Measurements from ENCODE around the gene HOMER2.

HOMER2 gene

DNA sequence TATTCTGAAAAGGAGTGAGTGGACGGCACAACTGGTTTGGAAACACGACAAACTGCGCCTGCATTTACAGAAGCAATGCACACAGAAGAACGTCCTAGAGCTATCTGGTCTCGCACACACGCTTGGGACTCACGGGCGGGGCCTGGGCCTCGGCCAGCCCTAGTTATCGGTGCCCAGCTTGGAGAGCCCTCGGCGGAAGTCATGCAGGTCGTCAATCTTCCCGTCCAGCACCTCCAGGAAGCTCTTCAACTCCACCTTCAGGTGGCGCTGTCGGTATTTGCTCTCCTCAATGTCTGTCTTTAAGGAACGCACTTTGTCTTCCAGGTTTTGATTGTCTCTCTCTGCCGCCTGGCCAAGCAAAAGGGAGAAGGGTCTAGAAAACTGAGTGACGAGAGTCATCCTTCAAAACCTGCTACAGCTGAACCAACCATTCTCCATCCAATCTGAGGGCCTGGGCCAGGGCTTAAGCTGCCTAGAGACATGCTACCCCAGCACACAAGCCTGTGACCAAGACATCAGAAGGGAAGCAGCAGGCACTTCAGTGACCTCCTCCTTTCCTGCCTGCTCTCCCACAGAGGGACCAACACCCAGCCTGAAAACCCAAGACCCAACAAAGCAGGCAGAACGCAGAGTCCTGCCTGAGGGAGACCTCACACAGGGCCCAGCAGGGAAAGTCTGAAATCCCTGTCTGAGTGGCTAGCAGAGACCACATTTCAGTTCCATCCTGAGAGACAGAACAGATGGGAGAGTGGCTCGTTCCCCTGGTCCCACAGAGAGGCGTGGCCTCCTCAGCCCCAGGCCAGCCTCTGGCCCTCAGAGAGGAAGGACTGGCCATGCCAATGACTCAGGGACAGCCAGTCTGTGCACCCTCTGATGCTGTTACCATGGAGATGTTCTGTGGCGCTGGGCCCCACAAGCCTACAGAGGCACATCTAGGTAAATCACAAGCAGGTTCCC is 102.7 kb downstream of the HOMER2 start (continued):
- TF ChIP-seq, protein P1, sequence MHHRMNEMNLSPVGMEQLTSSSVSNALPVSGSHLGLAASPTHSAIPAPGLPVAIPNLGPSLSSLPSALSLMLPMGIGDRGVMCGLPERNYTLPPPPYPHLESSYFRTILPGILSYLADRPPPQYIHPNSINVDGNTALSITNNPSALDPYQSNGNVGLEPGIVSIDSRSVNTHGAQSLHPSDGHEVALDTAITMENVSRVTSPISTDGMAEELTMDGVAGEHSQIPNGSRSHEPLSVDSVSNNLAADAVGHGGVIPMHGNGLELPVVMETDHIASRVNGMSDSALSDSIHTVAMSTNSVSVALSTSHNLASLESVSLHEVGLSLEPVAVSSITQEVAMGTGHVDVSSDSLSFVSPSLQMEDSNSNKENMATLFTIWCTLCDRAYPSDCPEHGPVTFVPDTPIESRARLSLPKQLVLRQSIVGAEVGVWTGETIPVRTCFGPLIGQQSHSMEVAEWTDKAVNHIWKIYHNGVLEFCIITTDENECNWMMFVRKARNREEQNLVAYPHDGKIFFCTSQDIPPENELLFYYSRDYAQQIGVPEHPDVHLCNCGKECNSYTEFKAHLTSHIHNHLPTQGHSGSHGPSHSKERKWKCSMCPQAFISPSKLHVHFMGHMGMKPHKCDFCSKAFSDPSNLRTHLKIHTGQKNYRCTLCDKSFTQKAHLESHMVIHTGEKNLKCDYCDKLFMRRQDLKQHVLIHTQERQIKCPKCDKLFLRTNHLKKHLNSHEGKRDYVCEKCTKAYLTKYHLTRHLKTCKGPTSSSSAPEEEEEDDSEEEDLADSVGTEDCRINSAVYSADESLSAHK (tag by site-specific recombination; IDR thresholded peaks at IDR 0.05) = no peak
- peak; percentile 47; the same call in 1 of the 2 replicates for TF ChIP-seq SP7 (tag by site-specific recombination; IDR thresholded peaks at IDR 0.05)
- no peak for TF ChIP-seq ZFP41 (tag by site-specific recombination; IDR thresholded peaks at IDR 0.05; ENCODE audit: borderline replicate concordance)
- TF ChIP-seq ZNF324 (tag by site-specific recombination; IDR thresholded peaks at IDR 0.05) = peak; percentile 50; the same call in 1 of the 2 replicates
- no peak for TF ChIP-seq ZNF624 (tag by site-specific recombination; IDR thresholded peaks at IDR 0.05)
- no peak for TF ChIP-seq ZNF777 (tag by site-specific recombination; IDR thresholded peaks at IDR 0.05; ENCODE audit: borderline replicate concordance)
- TF ChIP-seq ZNF2 (tag by site-specific recombination; IDR thresholded peaks at IDR 0.05) = peak; percentile 85
- TF ChIP-seq TRIM28 (IDR thresholded peaks at IDR 0.05; ENCODE audit: borderline replicate concordance, low read length) = no peak
- TF ChIP-seq ZFP3 (tag by site-specific recombination; IDR thresholded peaks at IDR 0.05; ENCODE audit: low read depth) = no peak
- no peak for TF ChIP-seq KLF1 (tag by site-specific recombination; IDR thresholded peaks at IDR 0.05)
- no peak for TF ChIP-seq ZNF843 (tag by site-specific recombination; IDR thresholded peaks at IDR 0.05)
- TF ChIP-seq REST (tag by site-specific recombination; IDR thresholded peaks at IDR 0.05) = no peak
- TF ChIP-seq ZNF341 (tag by site-specific recombination; IDR thresholded peaks at IDR 0.05; ENCODE audit: low read depth) = no peak
- no peak for TF ChIP-seq ZNF366 (tag by site-specific recombination; conservative IDR thresholded peaks at IDR 0.05)
- TF ChIP-seq KLF17 (tag by site-specific recombination; IDR thresholded peaks at IDR 0.05) = 0 out of 2 replicates have a peak, but pooled peaks have one; percentile 51
- no peak for TF ChIP-seq PBX3 (CRISPR knock-in tag; IDR thresholded peaks at IDR 0.05)
- no peak for TF ChIP-seq OVOL3 (tag by site-specific recombination; IDR thresholded peaks at IDR 0.05)
- TF ChIP-seq ZNF175 (tag by site-specific recombination; IDR thresholded peaks at IDR 0.05) = no peak
- TF ChIP-seq, protein P2, sequence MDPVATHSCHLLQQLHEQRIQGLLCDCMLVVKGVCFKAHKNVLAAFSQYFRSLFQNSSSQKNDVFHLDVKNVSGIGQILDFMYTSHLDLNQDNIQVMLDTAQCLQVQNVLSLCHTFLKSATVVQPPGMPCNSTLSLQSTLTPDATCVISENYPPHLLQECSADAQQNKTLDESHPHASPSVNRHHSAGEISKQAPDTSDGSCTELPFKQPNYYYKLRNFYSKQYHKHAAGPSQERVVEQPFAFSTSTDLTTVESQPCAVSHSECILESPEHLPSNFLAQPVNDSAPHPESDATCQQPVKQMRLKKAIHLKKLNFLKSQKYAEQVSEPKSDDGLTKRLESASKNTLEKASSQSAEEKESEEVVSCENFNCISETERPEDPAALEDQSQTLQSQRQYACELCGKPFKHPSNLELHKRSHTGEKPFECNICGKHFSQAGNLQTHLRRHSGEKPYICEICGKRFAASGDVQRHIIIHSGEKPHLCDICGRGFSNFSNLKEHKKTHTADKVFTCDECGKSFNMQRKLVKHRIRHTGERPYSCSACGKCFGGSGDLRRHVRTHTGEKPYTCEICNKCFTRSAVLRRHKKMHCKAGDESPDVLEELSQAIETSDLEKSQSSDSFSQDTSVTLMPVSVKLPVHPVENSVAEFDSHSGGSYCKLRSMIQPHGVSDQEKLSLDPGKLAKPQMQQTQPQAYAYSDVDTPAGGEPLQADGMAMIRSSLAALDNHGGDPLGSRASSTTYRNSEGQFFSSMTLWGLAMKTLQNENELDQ (tag by site-specific recombination; IDR thresholded peaks at IDR 0.05; ENCODE audit: low read depth) = 0 out of 2 replicates have a peak, but pooled peaks have one; percentile 49
- TF ChIP-seq, protein P3, sequence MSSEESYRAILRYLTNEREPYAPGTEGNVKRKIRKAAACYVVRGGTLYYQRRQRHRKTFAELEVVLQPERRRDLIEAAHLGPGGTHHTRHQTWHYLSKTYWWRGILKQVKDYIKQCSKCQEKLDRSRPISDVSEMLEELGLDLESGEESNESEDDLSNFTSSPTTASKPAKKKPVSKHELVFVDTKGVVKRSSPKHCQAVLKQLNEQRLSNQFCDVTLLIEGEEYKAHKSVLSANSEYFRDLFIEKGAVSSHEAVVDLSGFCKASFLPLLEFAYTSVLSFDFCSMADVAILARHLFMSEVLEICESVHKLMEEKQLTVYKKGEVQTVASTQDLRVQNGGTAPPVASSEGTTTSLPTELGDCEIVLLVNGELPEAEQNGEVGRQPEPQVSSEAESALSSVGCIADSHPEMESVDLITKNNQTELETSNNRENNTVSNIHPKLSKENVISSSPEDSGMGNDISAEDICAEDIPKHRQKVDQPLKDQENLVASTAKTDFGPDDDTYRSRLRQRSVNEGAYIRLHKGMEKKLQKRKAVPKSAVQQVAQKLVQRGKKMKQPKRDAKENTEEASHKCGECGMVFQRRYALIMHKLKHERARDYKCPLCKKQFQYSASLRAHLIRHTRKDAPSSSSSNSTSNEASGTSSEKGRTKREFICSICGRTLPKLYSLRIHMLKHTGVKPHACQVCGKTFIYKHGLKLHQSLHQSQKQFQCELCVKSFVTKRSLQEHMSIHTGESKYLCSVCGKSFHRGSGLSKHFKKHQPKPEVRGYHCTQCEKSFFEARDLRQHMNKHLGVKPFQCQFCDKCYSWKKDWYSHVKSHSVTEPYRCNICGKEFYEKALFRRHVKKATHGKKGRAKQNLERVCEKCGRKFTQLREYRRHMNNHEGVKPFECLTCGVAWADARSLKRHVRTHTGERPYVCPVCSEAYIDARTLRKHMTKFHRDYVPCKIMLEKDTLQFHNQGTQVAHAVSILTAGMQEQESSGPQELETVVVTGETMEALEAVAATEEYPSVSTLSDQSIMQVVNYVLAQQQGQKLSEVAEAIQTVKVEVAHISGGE (tag by site-specific recombination; conservative IDR thresholded peaks at IDR 0.05; ENCODE audit: low read depth) = peak; percentile 65
- TF ChIP-seq, protein P4, sequence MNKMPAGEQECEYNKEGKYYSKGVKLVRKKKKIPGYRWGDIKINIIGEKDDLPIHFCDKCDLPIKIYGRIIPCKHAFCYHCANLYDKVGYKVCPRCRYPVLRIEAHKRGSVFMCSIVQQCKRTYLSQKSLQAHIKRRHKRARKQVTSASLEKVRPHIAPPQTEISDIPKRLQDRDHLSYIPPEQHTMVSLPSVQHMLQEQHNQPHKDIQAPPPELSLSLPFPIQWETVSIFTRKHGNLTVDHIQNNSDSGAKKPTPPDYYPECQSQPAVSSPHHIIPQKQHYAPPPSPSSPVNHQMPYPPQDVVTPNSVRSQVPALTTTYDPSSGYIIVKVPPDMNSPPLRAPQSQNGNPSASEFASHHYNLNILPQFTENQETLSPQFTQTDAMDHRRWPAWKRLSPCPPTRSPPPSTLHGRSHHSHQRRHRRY (tag by site-specific recombination; IDR thresholded peaks at IDR 0.05) = no peak
- TF ChIP-seq ZNF426 (tag by site-specific recombination; IDR thresholded peaks at IDR 0.05) = no peak
- TF ChIP-seq ZNF76 (tag by site-specific recombination; IDR thresholded peaks at IDR 0.05; ENCODE audit: borderline replicate concordance, low read depth) = no peak

All from HEK293 (cell line).